Sigmoid colon (tissue), 7 donors: ENCODE data around the gene SPRR2E. TPM values are rescaled to one million over a fixed set of nuclear protein-coding genes. Genes with fewer than 3 reads are reported as not detected.
"Not testable (repeated sequence)": the region's sequence is repeated elsewhere in the genome, so short reads cannot be mapped to it uniquely, and the experiment has no call there.

Experiments
- DNase-seq: peaks from one replicate; pipeline ENCODE4 v3.0.0-alpha.2; 2019
- H3K27ac ChIP-seq, 4 donors: fragments of 200-600 bp; sonication (generic); one replicate each; pipeline ENCODE4 v1.5.1; 2016 to 2019; ENCODE audit warnings: mild to moderate bottlenecking in 1 of 4
- H3K27me3 ChIP-seq, 3 donors: fragments of 200-600 bp; sonication (generic); one replicate each; pipeline ENCODE4 v1.5.1; 2019; ENCODE audit warnings: mild to moderate bottlenecking in 1 of 3
- H3K36me3 ChIP-seq, 4 donors: fragments of 200-600 bp; sonication (generic); one replicate each; pipeline ENCODE4 v1.5.1; 2016 to 2019
- H3K4me1 ChIP-seq, 4 donors: fragments of 200-600 bp; sonication (generic); one replicate each; pipeline ENCODE4 v1.5.1; 2017 to 2019
- H3K4me3 ChIP-seq, 4 donors: fragments of 200-600 bp; sonication (generic); one replicate each; pipeline ENCODE4 v1.5.1; 2017 to 2019; ENCODE audit warnings: mild to moderate bottlenecking in 2 of 4, moderate library complexity in 1 of 4
- H3K9me3 ChIP-seq, 4 donors: fragments of 200-600 bp in 3 of 4; sonication (generic) in 3 of 4; one replicate each; pipeline versions ENCODE4 v1.5.1 to v1.6.1; 2013 to 2019
- CTCF ChIP-seq, 4 experiments: fragments of 450-650 bp in 3 of 4; fragments of 200-600 bp in 1 of 4; IDR thresholded peaks; one replicate each; pipeline ENCODE4 v1.5.1; 2016 to 2019; ENCODE audit warnings: antibody characterized with exemption in 4 of 4, mild to moderate bottlenecking in 3 of 4, moderate library complexity in 2 of 4
- EP300 ChIP-seq, 4 donors: sonication (generic); formaldehyde crosslinking; IDR thresholded peaks; one replicate each; pipeline ENCODE4 v1.6.1; 2017; ENCODE audit warnings: antibody characterized with exemption in 4 of 4
- POLR2A ChIP-seq, 2 donors: fragments of 450-650 bp; IDR thresholded peaks; one replicate each; pipeline ENCODE4 v1.6.1; 2016; ENCODE audit warnings: antibody characterized with exemption in 2 of 2, mild to moderate bottlenecking in 2 of 2, moderate library complexity in 2 of 2
- POLR2AphosphoS5 ChIP-seq, 4 donors: sonication (generic); formaldehyde crosslinking; IDR thresholded peaks; one replicate each; pipeline ENCODE4 v1.6.1; 2017; ENCODE audit warnings: antibody characterized with exemption in 4 of 4
- whole genome bisulfite sequencing, 2 donors: extraction: QIAGEN DNeasy Blood & Tissue Kit; methylation state at CpG; one replicate each; pipeline ENCODE4 v1.1.7; 2013; 5-methylcytosine and 5-hydroxymethylcytosine counted together
- intact Hi-C: fragments of 100-400 bp; cut with DNase I; formaldehyde crosslinking; loops from one replicate; pipeline ENCODE4 v1.15.1; 2023
- polyA plus RNA-seq, 3 donors: library from polyadenylated mRNA; stranded (reverse); fragments of 200-250 nt; gene quantifications; one replicate each; pipeline ENCODE4 v1.2.3, GENCODE V29; 2013
- small RNA-seq, 3 donors: library from RNA; depleted of rRNA; stranded (forward); fragments of <200 nt; gene quantifications; one replicate each; pipeline ENCODE3, GENCODE V24; 2016
- total RNA-seq, 4 donors: library from RNA; depleted of rRNA; stranded (reverse); fragments of >200 nt; gene quantifications; one replicate each; pipeline ENCODE4 v1.1.0, GENCODE V29; 2016
- donor health status: healthy with polysubstance abuse.
- donor health status: Bipolar disorder and iron deficiency.
- donor health status: healthy.

Gene SPRR2E
- total and polyA plus RNA-seq, 7 donors: 0.16 to 1.8 TPM; not detected in 5

GRCh38 chr1:153057375-153057774, 37.0 kb downstream of the SPRR2E start, which contains the start of gene SPRR2A:
Gene SPRR2A, minus strand, starts transcription at chr1:153057512. Its CDS starts 777 bp downstream, at chr1:153056735.
- intact Hi-C loops: no loop called here
- Histone ChIP-seq H3K27ac (no peak within 1 kb of the TSS), H3K4me3 (no peak within 1 kb of the TSS), H3K36me3 (no peaks in the 10 kb centered on the region), H3K9me3 (peaks cover 0 to 3% (median 0%) of the 10 kb centered on the region in 4 donors), H3K4me1 (no peaks in the 10 kb centered on the region), H3K27me3 (no peaks in the 10 kb centered on the region)
- TF ChIP-seq EP300 (IDR thresholded peaks at IDR 0.05): no peak
- no peak for TF ChIP-seq CTCF (IDR thresholded peaks at IDR 0.05)
- TF ChIP-seq POLR2AphosphoS5 (IDR thresholded peaks at IDR 0.05): no peak
- no peak for TF ChIP-seq POLR2A (IDR thresholded peaks at IDR 0.05)
- WGBS, 2 donors: 40 to 52% methylated on average over 2 of the region's 2 CpGs
- DNase-seq: no peak

GRCh38 chr1:153056111-153056510, 38.2 kb downstream of the SPRR2E start:
- H3K4me3 ChIP-seq, DNase-seq, intact Hi-C loops, H3K4me1 ChIP-seq, H3K9me3 ChIP-seq, H3K27me3 ChIP-seq, H3K27ac ChIP-seq, H3K36me3 ChIP-seq: not testable (repeated sequence)
- 33 to 66% methylated on average over 3 of the region's 3 CpGs for WGBS, 2 donors

- Histone ChIP-seq H3K36me3 (no peaks in the 10 kb centered on the region), H3K4me3 (no peak overlapping the region), H3K27me3 (no peaks in the 10 kb centered on the region), H3K9me3 (peaks cover 0 to 3% (median 0%) of the 10 kb centered on the region in 4 donors), H3K27ac (no peak overlapping the region), H3K4me1 (no peaks in the 10 kb centered on the region)
- no peak for DNase-seq
- intact Hi-C loops: no loop called here
- 78 to 89% methylated on average over 2 of the region's 2 CpGs for WGBS, 2 donors
- TF ChIP-seq POLR2AphosphoS5 (IDR thresholded peaks at IDR 0.05): no peak
- TF ChIP-seq EP300 (IDR thresholded peaks at IDR 0.05): no peak
- TF ChIP-seq CTCF (IDR thresholded peaks at IDR 0.05): no peak
- TF ChIP-seq POLR2A (IDR thresholded peaks at IDR 0.05): no peak
Observed at GRCh38 chr1:153049211-153049610, 45.1 kb downstream of the SPRR2E start.

Small RNA genes within 50 kb of the gene (small RNA-seq; reads per million reads assigned to genes)
- gene SPRR2C: 0 reads per million in 3 donors

Other genes starting within 250 kb of the SPRR2E start
- gene LCE7A, start 234.5 kb downstream of the SPRR2E start, total RNA-seq: not detected
- gene LCE7A, start 234.5 kb downstream of the SPRR2E start, polyA plus RNA-seq: not detected
- gene SMCP, start 216.2 kb downstream of the SPRR2E start, total RNA-seq: not detected
- not detected for gene SMCP, start 216.2 kb downstream of the SPRR2E start, polyA plus RNA-seq
- not detected for gene IVL, start 186.0 kb downstream of the SPRR2E start, total RNA-seq
- 1 to 10 TPM in 1 of 3 donors, under 1 TPM in 1, not detected in 1; 0.03 to 1.2 TPM for gene IVL, start 186.0 kb downstream of the SPRR2E start, polyA plus RNA-seq
- not detected for gene SPRR5, start 147.3 kb downstream of the SPRR2E start, total RNA-seq
- not detected for gene SPRR5, start 147.3 kb downstream of the SPRR2E start, polyA plus RNA-seq
- not detected for gene SPRR4, start 123.9 kb downstream of the SPRR2E start, total RNA-seq
- gene SPRR4, start 123.9 kb downstream of the SPRR2E start, polyA plus RNA-seq: not detected
- gene SPRR1A, start 110.4 kb downstream of the SPRR2E start, total RNA-seq: not detected
- not detected for gene SPRR1A, start 110.4 kb downstream of the SPRR2E start, polyA plus RNA-seq
- gene SPRR3, start 92.8 kb downstream of the SPRR2E start, total RNA-seq: not detected
- 10 to 100 TPM in 1 of 3 donors, 1 to 10 TPM in 1, not detected in 1; 2.1 to 13.2 TPM for gene SPRR3, start 92.8 kb downstream of the SPRR2E start, polyA plus RNA-seq
- not detected for gene SPRR1B, start 63.3 kb downstream of the SPRR2E start, total RNA-seq
- 1 to 10 TPM in 1 of 3 donors, under 1 TPM in 1, not detected in 1; 0.19 to 3.0 TPM for gene SPRR1B, start 63.3 kb downstream of the SPRR2E start, polyA plus RNA-seq
- not detected for gene SPRR2D, start 53.4 kb downstream of the SPRR2E start, total RNA-seq
- under 1 TPM in 1 of 3 donors, not detected in 2; 0.29 TPM for gene SPRR2D, start 53.4 kb downstream of the SPRR2E start, polyA plus RNA-seq
- not detected for gene SPRR2A, start 37.0 kb downstream of the SPRR2E start, total RNA-seq
- 1 to 10 TPM in 1 of 3 donors, under 1 TPM in 1, not detected in 1; 0.42 to 2.4 TPM for gene SPRR2A, start 37.0 kb downstream of the SPRR2E start, polyA plus RNA-seq
- gene SPRR2B, start 22.9 kb downstream of the SPRR2E start, total RNA-seq: not detected
- not detected for gene SPRR2B, start 22.9 kb downstream of the SPRR2E start, polyA plus RNA-seq
- gene SPRR2F, start 19.0 kb upstream of the SPRR2E start, total RNA-seq: not detected
- not detected for gene SPRR2F, start 19.0 kb upstream of the SPRR2E start, polyA plus RNA-seq
- gene SPRR2G, start 56.4 kb upstream of the SPRR2E start, total RNA-seq: not detected
- not detected for gene SPRR2G, start 56.4 kb upstream of the SPRR2E start, polyA plus RNA-seq
- gene LELP1, start 108.9 kb upstream of the SPRR2E start, total RNA-seq: not detected
- gene LELP1, start 108.9 kb upstream of the SPRR2E start, polyA plus RNA-seq: not detected
- not detected for gene PRR9, start 123.1 kb upstream of the SPRR2E start, total RNA-seq
- gene PRR9, start 123.1 kb upstream of the SPRR2E start, polyA plus RNA-seq: not detected
- not detected for gene LORICRIN, start 165.2 kb upstream of the SPRR2E start, total RNA-seq
- gene LORICRIN, start 165.2 kb upstream of the SPRR2E start, polyA plus RNA-seq: under 1 TPM in 1 of 3 donors, not detected in 2; 0.06 TPM
- not detected for gene PGLYRP3, start 218.4 kb upstream of the SPRR2E start, total RNA-seq
- gene PGLYRP3, start 218.4 kb upstream of the SPRR2E start, polyA plus RNA-seq: under 1 TPM in 1 of 3 donors, not detected in 2; 0.16 TPM